Measurements from ENCODE around the gene NDUFS7. TPM values are rescaled to one million over a fixed set of nuclear protein-coding genes. Genes with fewer than 3 reads are reported as not detected.

The NDUFS7 gene
- total and polyA plus RNA-seq, 2 donors (not counting 3 experiments of a cell fraction or from before 2014, with no cell fraction given): 101 to 224 TPM

DNA sequence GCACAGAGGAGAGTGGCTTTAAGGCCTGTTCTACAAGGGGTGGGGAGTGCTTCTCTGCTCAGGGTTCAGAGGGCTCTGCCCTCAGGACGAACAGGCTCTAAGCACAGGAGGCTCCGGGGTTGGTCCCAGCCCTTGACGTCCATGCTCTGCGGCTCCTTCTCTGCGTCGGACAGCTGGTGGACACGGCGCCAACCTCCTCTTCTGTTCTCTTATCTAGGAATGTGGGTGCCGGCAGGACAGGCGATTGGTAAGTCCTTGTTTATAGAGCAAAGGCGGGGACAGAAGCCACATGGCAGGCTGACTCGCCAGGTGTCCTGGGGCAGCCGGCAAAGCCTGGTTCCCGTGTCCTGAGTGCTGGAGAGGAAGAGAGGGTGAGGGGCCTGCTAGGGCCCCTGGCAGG is 46.0 kb downstream of the NDUFS7 start:
- Histone ChIP-seq H2AFZ (ENCODE audit: low read depth, low read length) (no peak overlapping the region), H3K27me3 (ENCODE audit: control insufficient read depth in 2 of 2, insufficient read depth in 2 of 2, low read length in 2 of 2) (no peaks in the 10 kb centered on the region), H3K9ac (replicated peaks; ENCODE audit: extremely low read depth, insufficient read depth, low read length) (no peak overlapping the region), H3K79me2 (ENCODE audit: control insufficient read depth, insufficient read depth, low read length) (peaks cover 6% of the 10 kb centered on the region), H3K36me3 (ENCODE audit: control insufficient read depth in 2 of 2, extremely low read depth in 1 of 2, insufficient read depth in 2 of 2, low read length in 2 of 2) (peaks cover 11 to 68% of the 10 kb centered on the region in 2 experiments), H3K9me3 (replicated peaks; ENCODE audit: control insufficient read depth, insufficient read depth, low read length) (no peaks in the 10 kb centered on the region), H3K4me1 (ENCODE audit: control insufficient read depth, extremely low read depth, insufficient read depth, low read length) (no peaks in the 10 kb centered on the region), H4K20me1 (replicated peaks; ENCODE audit: control insufficient read depth, extremely low read depth, insufficient read depth, low read length) (peaks cover 2% of the 10 kb centered on the region), H3K4me3 (replicated peaks in 1 of 3; ENCODE audit: insufficient read depth in 1 of 3, low read depth in 1 of 3, low read length in 3 of 3) (no peak overlapping the region), H3K27ac (ENCODE audit: insufficient read depth, low read depth, low read length) (no peak overlapping the region), H3K9me1 (replicated peaks; ENCODE audit: control insufficient read depth, extremely low read depth, insufficient read depth, low read length) (no peaks in the 10 kb centered on the region), H3K4me2 (ENCODE audit: insufficient read depth, low read length) (no peak overlapping the region)
- ChIA-PET POLR2A (no interaction called here), CTCF (no interaction called here)
- DNase-seq (ENCODE audit: low read depth, low spot score) (no peak), FAIRE-seq (no peak)
- no TSS peak for BruUV-seq (replicated peaks)
- TF ChIP-seq MYC (IDR thresholded peaks at IDR 0.05; ENCODE audit: low read depth, low read length): no peak
- TF ChIP-seq EZH2 (IDR thresholded peaks at IDR 0.05; ENCODE audit: borderline replicate concordance, low read depth, low read length, severe bottlenecking): no peak
- TF ChIP-seq JUN (IDR thresholded peaks at IDR 0.05; ENCODE audit: borderline replicate concordance, insufficient read depth, insufficient read length, low read depth): no peak
- TF ChIP-seq, protein P1, sequence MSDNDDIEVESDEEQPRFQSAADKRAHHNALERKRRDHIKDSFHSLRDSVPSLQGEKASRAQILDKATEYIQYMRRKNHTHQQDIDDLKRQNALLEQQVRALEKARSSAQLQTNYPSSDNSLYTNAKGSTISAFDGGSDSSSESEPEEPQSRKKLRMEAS (IDR thresholded peaks at IDR 0.05; ENCODE audit: insufficient read depth, insufficient read length): no peak
- no peak for TF ChIP-seq GATA2 (IDR thresholded peaks at IDR 0.05; ENCODE audit: insufficient read depth, insufficient read length, low read depth, low read length)
- intact Hi-C loops (cut with micrococcal nuclease): no loop called here
- dilution Hi-C loops (cut with MboI; ENCODE audit: extremely low pct_ligation_motif_present, low sequenced_read_pairs): no loop called here

DNA sequence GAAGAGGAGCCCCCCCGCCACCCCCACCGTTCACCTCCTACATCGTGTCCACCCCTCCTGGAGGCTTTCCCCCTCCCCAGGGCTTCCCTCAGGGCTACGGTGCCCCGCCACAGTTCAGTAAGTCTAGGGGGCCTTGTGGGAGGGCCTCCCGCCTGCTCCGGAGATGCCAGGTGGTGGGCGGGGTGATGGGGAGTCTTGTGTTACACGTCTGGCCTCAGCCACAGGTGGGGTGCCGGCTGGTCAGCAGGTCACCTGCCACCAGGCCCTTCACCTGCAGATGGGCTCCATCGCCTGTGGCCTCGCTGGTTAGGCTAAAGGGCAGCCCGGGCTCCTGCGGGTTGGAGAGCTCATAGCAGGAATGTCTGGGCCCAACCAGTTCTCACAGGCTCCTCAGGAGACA is 46.5 kb downstream of the NDUFS7 start:
- BruUV-seq (replicated peaks): no TSS peak
- ChIA-PET CTCF (no interaction called here), POLR2A (no interaction called here)
- H3K9me3 ChIP-seq (replicated peaks; ENCODE audit: control insufficient read depth, insufficient read depth, low read length): no peaks in the 10 kb centered on the region
- no peaks in the 10 kb centered on the region for H3K27me3 ChIP-seq (ENCODE audit: control insufficient read depth in 2 of 2, insufficient read depth in 2 of 2, low read length in 2 of 2)
- H3K4me2 ChIP-seq (ENCODE audit: insufficient read depth, low read length): no peak overlapping the region
- no peaks in the 10 kb centered on the region for H4K20me1 ChIP-seq (replicated peaks; ENCODE audit: control insufficient read depth, extremely low read depth, insufficient read depth, low read length)
- intact Hi-C loops (cut with micrococcal nuclease): no loop called here
- DNase-seq (ENCODE audit: low read depth, low spot score) (no peak), FAIRE-seq (no peak)
- TF ChIP-seq FOS (IDR thresholded peaks at IDR 0.05; ENCODE audit: borderline replicate concordance, insufficient read depth, low read length): no peak
- no peak for TF ChIP-seq GATA2 (IDR thresholded peaks at IDR 0.05; ENCODE audit: insufficient read depth, insufficient read length, low read depth, low read length)
- no peak for TF ChIP-seq POLR2AphosphoS5 (IDR thresholded peaks at IDR 0.05; ENCODE audit: insufficient read depth, low read depth, low read length)
- no peak for TF ChIP-seq POLR2A (IDR thresholded peaks at IDR 0.05; ENCODE audit: low read depth, low read length)
- TF ChIP-seq EZH2 (IDR thresholded peaks at IDR 0.05; ENCODE audit: borderline replicate concordance, low read depth, low read length, severe bottlenecking): no peak
- TF ChIP-seq MYC (IDR thresholded peaks at IDR 0.05; ENCODE audit: low read depth, low read length): no peak
- TF ChIP-seq, protein P2, sequence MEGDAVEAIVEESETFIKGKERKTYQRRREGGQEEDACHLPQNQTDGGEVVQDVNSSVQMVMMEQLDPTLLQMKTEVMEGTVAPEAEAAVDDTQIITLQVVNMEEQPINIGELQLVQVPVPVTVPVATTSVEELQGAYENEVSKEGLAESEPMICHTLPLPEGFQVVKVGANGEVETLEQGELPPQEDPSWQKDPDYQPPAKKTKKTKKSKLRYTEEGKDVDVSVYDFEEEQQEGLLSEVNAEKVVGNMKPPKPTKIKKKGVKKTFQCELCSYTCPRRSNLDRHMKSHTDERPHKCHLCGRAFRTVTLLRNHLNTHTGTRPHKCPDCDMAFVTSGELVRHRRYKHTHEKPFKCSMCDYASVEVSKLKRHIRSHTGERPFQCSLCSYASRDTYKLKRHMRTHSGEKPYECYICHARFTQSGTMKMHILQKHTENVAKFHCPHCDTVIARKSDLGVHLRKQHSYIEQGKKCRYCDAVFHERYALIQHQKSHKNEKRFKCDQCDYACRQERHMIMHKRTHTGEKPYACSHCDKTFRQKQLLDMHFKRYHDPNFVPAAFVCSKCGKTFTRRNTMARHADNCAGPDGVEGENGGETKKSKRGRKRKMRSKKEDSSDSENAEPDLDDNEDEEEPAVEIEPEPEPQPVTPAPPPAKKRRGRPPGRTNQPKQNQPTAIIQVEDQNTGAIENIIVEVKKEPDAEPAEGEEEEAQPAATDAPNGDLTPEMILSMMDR (IDR thresholded peaks at IDR 0.05; ENCODE audit: extremely low read depth in 1 of 2, insufficient read depth in 1 of 2, low read depth in 1 of 2, low read length in 2 of 2): no peak
- TF ChIP-seq JUN (IDR thresholded peaks at IDR 0.05; ENCODE audit: borderline replicate concordance, insufficient read depth, insufficient read length, low read depth): no peak
- TF ChIP-seq, protein P1 (IDR thresholded peaks at IDR 0.05; ENCODE audit: insufficient read depth, insufficient read length): no peak
- dilution Hi-C loops (cut with MboI; ENCODE audit: extremely low pct_ligation_motif_present, low sequenced_read_pairs): no loop called here
- H3K27ac ChIP-seq (ENCODE audit: insufficient read depth, low read depth, low read length): no peak overlapping the region
- no peak overlapping the region for H3K4me3 ChIP-seq (replicated peaks in 1 of 3; ENCODE audit: insufficient read depth in 1 of 3, low read depth in 1 of 3, low read length in 3 of 3)
- H2AFZ ChIP-seq (ENCODE audit: low read depth, low read length): no peak overlapping the region
- peaks cover 6 to 65% of the 10 kb centered on the region in 2 experiments for H3K36me3 ChIP-seq (ENCODE audit: control insufficient read depth in 2 of 2, extremely low read depth in 1 of 2, insufficient read depth in 2 of 2, low read length in 2 of 2)
- H3K9me1 ChIP-seq (replicated peaks; ENCODE audit: control insufficient read depth, extremely low read depth, insufficient read depth, low read length): no peaks in the 10 kb centered on the region
- no peak overlapping the region for H3K9ac ChIP-seq (replicated peaks; ENCODE audit: extremely low read depth, insufficient read depth, low read length)
- H3K4me1 ChIP-seq (ENCODE audit: control insufficient read depth, extremely low read depth, insufficient read depth, low read length): no peaks in the 10 kb centered on the region
- peaks cover 3% of the 10 kb centered on the region for H3K79me2 ChIP-seq (ENCODE audit: control insufficient read depth, insufficient read depth, low read length)
